Measurements from ENCODE around the gene HOXB2.

HOXB2 gene

DNA sequence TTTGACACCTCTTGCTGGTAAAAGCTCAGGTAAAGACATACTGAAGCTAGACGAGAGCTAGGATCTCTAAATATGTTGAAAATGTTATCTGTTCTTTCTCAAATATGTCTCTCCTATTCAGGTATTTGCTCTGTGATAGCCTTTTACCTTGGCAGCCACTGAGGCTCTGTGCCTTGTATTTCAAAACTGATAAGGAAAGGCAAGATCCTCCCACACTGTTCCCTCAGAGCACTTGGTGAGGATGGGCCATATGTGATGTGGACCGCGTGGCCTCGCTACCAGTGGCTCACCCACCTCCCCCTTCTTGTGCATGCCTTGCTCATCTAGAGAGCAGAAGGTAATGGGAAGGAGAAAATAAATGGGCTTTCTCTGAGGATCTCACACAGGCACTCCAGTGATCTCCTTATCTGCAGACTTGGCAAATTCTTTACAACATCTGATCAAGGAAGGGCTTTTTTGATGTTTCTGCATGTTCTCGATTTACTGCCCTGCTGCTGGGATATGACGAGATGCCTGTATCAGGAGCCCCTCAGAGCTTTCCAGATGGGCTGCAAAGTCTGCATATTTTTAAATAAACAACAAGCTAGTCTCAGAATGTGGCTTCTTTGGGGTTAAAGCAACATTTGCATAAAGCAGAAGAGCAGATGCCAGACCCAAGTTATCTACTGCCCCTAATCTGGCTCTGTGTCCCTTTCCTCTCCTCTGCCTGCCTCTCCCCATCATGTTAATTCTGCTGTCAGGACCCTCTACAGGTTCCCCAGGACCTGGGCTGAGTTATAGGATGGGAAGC is 31.0 kb downstream of the HOXB2 start:
- ChIA-PET POLR2A (interaction anchor here (1.0 kb wide), 1 partner anchor 12 kb away, joined by 4 read pairs; no protein-coding TSS in a partner anchor), CTCF (interaction anchor here (0.6 to 1.3 kb wide), 5 partner anchors 9 to 373 kb away, joined by 3 to 4 read pairs (median 3); no protein-coding TSS in a partner anchor)
- no peak overlapping the region for H3K27ac ChIP-seq (ENCODE audit: extremely low read depth, low read depth, low read length)
- no peaks in the 10 kb centered on the region for H3K36me3 ChIP-seq (ENCODE audit: control insufficient read depth in 2 of 2, insufficient read depth in 1 of 2, low read length in 2 of 2)
- H3K9me3 ChIP-seq (ENCODE audit: control insufficient read depth, insufficient read depth, low read depth, low read length), result no peaks in the 10 kb centered on the region
- H3K4me3 ChIP-seq (ENCODE audit: low read depth, low read length), result no peak overlapping the region
- peaks cover 17% of the 10 kb centered on the region; the same call in 1 of the 2 replicates for H3K4me1 ChIP-seq (ENCODE audit: control insufficient read depth, insufficient read depth, low read length)
- no peak for TF ChIP-seq ZNF266 (tag by site-specific recombination; IDR thresholded peaks at IDR 0.05; ENCODE audit: low read depth)
- no peak for TF ChIP-seq ZNF362 (tag by site-specific recombination; IDR thresholded peaks at IDR 0.05)
- no peak for TF ChIP-seq ZNF157 (tag by site-specific recombination; IDR thresholded peaks at IDR 0.05)
- no peak for TF ChIP-seq ZNF626 (tag by site-specific recombination; IDR thresholded peaks at IDR 0.05)
- TF ChIP-seq ZNF623 (tag by site-specific recombination; IDR thresholded peaks at IDR 0.05), result no peak

- CTCF ChIA-PET, result interaction anchor here (0.7 to 1.0 kb wide), 3 partner anchors 8 to 373 kb away, joined by 3 to 4 read pairs (median 3); no protein-coding TSS in a partner anchor
- H3K4me3 ChIP-seq (ENCODE audit: low read depth, low read length), result no peak overlapping the region
- no peaks in the 10 kb centered on the region for H3K9me3 ChIP-seq (ENCODE audit: control insufficient read depth, insufficient read depth, low read depth, low read length)
- peaks cover 17% of the 10 kb centered on the region; the same call in 1 of the 2 replicates for H3K4me1 ChIP-seq (ENCODE audit: control insufficient read depth, insufficient read depth, low read length)
- POLR2A ChIA-PET, result interaction anchor here (1.0 kb wide), 1 partner anchor 12 kb away, joined by 4 read pairs; no protein-coding TSS in a partner anchor
- no peaks in the 10 kb centered on the region for H3K36me3 ChIP-seq (ENCODE audit: control insufficient read depth in 2 of 2, insufficient read depth in 1 of 2, low read length in 2 of 2)
- H3K27ac ChIP-seq (ENCODE audit: extremely low read depth, low read depth, low read length), result no peak overlapping the region
- TF ChIP-seq ZNF677 (tag by site-specific recombination; IDR thresholded peaks at IDR 0.05) (no peak), IKZF3 (tag by site-specific recombination; IDR thresholded peaks at IDR 0.05) (no peak), ZNF48 (tag by site-specific recombination; IDR thresholded peaks at IDR 0.05) (no peak), KLF16 (tag by site-specific recombination; IDR thresholded peaks at IDR 0.05) (no peak), ZNF214 (tag by site-specific recombination; IDR thresholded peaks at IDR 0.05; ENCODE audit: borderline replicate concordance) (no peak), SCRT2 (tag by site-specific recombination; IDR thresholded peaks at IDR 0.05) (no peak), ZNF530 (tag by site-specific recombination; IDR thresholded peaks at IDR 0.05; ENCODE audit: low read depth) (no peak), ZNF391 (tag by site-specific recombination; IDR thresholded peaks at IDR 0.05; ENCODE audit: borderline replicate concordance, low read depth) (no peak), ZFHX2 (tag by site-specific recombination; conservative IDR thresholded peaks at IDR 0.05) (no peak), ZNF248 (tag by site-specific recombination; IDR thresholded peaks at IDR 0.05) (no peak), SALL2 (tag by site-specific recombination; IDR thresholded peaks at IDR 0.05; ENCODE audit: borderline replicate concordance) (no peak), YY1 (tag by site-specific recombination; IDR thresholded peaks at IDR 0.05) (no peak), ZNF362 (tag by site-specific recombination; IDR thresholded peaks at IDR 0.05) (no peak)
- TF ChIP-seq, protein P1, sequence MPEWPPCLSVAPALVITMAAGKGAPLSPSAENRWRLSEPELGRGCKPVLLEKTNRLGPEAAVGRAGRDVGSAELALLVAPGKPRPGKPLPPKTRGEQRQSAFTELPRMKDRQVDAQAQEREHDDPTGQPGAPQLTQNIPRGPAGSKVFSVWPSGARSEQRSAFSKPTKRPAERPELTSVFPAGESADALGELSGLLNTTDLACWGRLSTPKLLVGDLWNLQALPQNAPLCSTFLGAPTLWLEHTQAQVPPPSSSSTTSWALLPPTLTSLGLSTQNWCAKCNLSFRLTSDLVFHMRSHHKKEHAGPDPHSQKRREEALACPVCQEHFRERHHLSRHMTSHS (tag by site-specific recombination; IDR thresholded peaks at IDR 0.05), result no peak
Measured at GRCh38 chr17:48513097-48513496, 31.8 kb downstream of the HOXB2 start.
